HG03175 (cell line): ENCODE data around the gene RYR3.

Source experiments
- ATAC-seq: cut with Tn5 transposase; IDR thresholded peaks from one replicate; pipeline ENCODE4 v1.9.1; 2021; ENCODE audit warnings: mild to moderate bottlenecking, moderate library complexity; ENCODE audit not compliant: unreplicated experiment

RYR3 gene

DNA sequence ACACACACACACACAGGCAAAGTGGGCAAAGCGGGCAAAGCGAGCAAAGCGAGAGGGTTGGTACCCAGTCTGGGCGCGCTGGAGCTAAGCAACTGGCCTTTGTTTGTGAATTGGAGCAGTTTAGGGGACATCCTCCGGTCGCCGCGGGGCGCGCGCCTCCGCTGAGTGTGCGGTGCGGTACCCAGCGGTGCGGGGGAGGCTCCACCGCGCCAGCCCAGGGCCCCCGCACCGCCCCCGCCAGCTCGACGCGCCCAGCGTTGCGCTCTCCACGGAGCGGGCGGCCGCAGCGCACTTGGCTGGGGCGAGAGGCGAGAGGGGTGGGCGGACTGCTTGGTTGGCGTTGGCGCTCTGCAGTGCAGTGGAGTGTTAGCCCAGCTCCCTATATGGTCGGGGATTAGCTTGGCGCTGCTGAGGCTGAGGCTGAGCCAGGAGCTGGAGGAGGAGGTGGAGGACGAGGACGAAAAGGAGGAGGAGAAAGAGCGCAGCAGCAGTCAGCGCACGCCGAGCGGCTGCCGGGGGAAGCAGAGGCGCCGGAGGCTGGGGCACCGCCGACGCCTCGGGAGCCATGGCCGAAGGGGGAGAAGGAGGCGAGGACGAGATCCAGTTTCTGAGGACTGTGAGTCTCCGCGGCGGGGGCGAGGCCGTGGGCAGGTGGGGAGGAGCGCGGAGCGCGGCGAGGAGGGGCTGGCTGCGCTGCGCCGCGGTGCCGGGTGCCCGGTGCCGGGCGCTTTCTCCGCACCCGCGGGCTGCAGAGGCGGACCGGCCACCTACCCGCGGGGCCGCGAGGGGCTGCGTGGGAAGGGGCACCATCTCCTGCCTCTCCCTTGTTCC is at the start of gene RYR3:
TSS of gene RYR3 (plus strand) at position 487 of the 831 bp plus-strand sequence. CDS start at position 566, 79 bp downstream.
- ATAC-seq: no peak

DNA sequence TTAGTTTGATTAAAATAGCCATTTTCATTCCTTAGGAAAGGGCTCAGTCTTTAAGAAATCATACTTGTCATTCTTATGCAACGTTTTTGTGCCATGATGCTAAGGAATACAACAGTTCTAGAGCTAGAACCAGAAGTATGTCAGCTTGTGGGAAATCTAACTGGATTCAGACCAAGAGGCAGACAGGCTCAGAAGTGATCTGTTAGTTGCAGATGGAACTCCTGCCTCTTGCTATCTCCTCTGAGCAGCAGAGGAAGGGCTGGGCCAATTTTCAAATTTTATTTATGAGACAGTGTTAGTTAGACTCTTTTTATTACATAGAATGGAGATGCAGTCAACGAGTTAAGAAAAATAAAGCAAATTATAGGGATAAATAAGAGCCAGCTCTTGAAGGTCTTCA is 48.5 kb upstream of the RYR3 start:
- ATAC-seq: no peak

DNA sequence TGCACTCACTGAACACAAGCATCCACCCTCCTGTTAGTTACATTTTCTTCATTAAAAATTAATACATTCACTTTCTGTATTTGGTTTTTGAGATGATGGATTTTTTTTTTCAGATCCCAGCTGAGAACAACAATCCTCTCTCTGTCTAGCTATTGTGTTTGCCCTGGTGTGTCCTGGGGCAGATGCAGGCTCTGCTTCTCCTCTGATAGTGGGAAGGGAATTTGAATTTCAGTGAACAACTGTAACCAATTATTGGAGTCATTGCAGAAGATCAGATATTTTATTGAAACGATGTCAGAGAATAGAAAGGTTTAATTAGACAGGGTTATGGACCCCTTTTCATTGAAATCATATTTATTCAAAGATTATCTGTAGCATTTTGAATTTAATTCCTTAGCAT is 33.1 kb upstream of the RYR3 start:
- ATAC-seq: no peak

DNA sequence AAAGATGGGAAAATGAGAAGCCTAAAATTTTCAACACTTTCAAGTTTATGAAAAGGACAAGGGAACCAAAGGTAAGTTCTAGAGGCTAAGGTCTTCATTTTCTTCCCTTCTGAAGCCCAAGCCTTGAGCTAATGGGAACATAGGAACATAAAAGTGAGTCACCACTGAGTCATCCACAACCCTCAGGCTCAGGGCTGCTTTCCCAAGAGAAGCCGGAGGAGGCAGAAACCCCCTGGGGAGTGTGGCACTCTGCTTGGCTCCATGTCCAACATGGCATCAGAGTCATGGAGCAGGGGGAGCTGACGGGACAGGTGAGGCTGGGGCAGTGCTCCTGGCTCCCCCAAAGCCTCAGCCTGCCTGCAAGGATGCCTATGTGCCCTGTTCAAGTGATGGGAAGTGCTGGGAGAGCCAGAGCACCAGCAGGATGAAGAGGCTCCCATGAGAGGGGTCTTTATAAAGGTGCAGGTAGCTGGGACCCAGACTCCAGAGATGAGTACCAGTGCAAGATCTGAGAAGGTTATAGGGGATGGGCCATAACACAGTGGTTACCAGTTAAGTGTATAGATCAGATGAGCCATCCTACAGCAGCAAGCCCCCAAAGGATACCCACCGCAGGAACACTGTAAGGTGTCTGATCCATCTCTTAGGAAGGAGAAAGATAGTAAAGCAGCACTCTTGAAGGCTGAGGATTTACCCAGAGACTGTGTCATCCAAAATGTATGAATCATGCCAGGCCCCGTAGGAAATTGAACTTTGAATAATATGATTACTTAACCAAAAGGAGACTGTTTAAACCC is 31.8 kb upstream of the RYR3 start:
- ATAC-seq: no peak

DNA sequence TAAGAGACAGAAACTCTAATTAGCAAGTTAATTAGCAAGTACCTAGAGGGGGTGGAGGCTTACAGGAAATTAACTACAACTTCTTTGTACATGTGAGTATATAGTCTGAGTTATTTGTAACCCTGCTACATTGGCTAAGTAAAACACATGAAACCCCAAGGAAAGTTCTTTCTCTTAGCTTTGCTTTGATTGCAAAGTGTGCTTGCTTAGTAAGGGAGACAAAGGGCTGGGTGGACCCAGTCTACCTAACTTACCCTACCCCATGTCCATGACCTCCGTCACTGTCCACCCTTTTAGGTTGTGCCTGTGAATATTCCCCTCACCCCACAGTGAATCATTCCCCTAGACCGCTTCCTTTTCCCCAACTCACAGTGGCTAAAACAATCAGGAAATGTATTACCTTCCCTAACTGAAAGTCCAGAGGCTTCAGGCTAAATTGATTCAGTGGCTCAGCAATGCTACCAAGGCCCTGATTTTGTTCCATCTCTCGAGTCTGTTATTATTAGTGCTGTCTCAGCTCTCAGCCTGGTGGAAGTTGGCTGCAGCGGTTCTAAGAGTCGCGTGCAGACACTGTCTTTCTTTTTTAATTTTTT is 31.1 kb upstream of the RYR3 start:
- ATAC-seq: no peak

DNA sequence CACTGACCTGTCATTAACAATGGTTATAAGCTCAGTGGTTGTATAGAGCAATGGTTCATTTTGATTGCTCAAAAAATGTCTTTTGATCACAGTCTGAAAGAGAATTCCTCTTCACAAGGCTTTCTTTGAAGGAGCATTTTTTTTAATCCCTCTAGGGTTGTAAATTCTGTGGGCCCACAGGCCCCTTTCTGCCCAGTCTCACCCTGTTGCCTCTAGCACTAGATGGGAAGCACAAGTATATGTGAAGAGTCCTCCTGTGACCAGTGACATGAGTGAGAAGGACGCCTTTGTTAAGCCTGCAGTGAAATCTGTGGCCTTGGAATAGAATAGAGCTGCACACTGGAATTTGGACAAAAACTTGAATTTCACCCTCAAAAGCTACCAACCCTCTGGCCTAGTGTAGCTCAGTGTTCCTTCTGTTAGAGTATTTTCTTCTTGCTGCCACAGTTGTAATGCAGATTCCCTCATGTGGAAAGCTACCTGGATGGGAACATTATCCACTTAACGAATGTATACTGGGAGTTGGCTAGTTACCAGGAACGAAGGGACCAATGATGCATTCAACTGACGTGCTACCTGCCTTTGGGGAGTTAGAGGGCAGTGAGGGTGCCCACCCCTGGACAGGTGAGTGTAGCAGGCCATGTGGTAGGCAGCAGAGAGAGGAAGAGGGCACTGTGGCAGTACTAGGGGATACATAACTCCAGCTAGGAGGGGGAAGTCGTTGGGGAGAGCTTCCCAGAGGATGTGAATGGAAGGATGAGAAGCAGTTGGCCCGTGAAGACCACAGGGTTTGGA is 28.3 kb upstream of the RYR3 start:
- no peak for ATAC-seq

DNA sequence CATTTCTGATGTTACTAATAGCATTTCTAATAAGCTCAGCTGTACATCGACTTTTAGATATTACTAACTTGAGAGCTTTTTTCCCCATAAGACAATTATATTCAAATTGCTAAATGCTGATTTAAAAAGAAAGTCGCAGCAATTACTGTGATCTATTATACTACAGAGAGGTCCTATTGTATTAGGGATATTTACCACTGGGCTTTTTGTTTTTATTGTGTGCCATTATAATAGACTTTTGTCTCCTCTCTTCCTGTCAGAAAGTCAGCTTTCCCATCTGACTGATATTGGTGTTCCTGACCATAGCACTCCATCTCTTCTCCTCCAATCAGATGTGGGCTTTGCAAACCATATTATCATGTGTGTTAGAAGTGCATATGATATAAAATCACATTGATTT is 27.2 kb upstream of the RYR3 start:
- no peak for ATAC-seq

DNA sequence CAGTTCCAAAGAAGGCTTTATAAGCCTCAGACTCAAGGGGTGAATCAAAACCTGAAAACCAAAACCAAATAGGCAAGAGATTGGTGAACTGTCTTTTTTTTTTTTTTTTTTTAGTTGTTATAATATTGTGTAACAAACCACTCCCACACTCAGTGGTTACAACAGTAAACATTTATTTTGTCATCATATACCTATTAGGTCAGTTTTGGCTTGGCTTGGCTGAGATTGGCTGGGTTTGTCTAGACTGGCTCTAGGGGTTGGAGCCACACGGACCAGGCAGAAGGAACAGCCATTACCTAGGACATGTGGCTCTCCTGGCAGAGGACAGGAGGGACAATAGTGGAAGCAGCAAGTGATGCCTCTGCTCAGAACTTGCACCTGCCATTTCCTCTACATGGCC is 26.4 kb upstream of the RYR3 start:
- ATAC-seq: no peak

DNA sequence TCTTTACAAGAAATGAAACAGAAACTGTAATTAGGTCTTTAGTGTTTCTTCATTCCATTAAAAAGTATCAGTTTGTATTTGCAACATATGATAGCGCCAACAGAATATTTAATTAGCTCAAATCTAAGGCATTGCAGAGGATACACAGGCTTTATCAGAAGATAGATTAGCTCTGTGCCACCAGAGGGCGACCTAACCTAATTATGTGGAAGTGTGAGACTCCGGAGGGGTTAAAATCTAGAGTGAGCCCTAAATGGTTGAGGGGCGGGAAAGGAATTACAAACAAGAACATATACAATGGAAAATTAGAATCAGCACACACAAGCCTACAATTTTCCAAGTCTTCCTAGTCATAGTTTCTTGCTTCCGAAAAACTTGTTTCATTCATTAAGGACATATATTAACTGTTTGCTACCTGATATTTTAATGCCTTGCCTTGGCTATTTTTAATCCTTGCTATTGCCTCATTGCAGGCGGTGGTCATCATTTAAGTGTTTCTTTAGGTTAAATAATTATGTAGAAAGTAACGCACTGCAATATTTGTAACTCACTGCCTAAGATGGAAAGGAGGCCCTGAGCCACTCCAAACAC is 18.0 kb upstream of the RYR3 start:
- ATAC-seq: peak; percentile 53

DNA sequence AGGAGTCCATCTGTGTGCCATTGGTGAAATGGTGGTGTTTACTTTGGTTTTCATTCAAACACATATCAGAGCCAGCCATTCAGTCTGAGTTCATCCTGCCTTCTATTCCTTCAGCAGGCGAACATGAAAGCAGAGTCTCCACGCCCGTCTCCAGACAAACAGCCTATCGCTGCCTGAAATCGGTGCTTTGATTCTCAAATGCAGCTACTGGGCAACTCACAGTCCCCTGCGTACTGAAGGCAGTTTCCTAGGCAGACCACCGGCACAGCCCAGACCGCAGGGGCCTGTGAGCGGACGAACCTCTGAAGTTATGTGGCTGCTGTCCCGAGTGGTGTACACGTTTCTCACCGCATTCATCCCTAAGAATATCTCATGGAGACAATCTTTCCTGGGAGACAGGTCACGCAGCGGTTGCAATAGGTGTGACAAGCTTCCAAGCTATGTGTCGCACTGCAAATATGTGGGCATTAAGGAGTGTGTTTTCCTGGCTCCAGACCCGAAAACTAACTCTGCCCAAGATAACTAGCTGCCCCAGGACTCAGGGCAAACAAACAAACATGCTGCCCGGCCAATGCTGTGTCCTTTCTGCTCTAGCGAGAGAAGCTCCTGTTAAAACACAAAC is 16.9 kb upstream of the RYR3 start:
- ATAC-seq: no peak

DNA sequence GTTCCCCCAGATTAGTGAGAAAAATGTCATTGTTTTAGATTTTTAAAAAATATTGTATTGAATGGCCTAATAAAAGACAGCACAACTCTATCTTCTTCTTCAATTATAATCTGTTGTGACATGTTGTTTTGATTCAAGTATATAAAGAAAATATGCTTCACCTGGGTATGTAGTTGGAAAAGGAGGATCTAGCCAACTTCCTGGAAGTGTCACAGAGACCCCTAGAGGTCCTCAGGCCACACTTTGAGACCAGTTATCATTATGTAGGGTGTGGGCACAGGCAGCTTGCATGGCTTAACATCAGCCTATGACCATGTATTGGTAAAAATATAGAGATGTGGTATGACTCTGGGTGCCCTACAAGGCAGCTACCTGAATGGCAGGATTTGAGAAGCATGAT is 14.7 kb upstream of the RYR3 start:
- ATAC-seq: no peak

DNA sequence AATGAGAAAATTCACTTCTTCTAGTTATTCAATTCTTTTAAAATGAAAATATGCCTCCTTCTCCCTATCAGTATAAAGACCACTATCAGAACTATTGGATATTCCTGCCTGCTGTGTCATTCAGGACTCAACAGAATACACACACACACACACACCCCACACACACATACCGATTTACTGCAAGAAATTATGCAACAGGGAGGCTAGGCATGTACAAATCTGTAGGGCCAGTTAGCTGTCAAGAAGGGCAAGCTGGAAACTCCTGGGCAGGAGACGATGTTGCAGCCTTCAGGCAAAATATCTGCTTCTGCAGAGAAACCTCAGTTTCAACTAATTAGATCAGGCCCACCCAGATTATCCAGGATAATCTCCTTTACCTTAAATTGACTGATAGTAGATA is 13.9 kb upstream of the RYR3 start:
- ATAC-seq: no peak

DNA sequence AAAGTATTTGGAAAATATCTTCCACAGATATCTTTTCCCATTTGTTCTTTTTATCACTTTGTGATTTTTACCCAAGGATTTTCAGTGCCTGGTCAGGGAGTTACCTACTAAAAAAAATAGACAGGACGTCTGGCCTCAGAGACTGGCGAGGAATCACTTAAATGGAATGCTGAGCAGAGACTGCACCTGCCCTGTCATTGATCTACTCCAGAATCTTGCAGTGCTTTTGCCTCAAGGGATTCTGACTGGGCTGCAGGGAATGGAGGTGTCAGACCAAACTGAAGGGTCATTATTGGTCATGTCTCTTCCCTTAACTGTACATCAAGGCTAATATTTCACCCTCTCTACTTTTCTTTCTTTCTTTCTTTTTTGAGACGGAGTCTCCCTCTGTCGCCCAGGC is 12.1 kb upstream of the RYR3 start:
- no peak for ATAC-seq

DNA sequence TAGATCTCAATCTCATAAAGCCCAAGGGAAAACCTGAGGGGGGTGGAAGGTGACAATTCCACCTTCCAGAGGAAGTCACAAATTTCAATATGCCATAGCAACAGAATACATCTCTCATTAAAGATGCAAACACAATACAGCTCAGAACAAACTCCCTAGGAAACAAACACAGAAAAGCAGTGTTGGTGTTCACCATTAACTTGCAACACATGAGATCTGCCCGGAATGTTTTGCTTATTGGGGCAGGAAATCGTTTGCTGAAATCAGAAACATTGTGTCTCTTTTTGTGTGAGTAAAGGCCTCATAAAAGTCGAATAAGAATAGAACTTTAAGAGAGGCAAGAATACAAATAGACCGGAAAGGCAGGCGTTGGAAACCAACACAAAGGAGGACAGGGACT is 5.8 kb upstream of the RYR3 start:
- ATAC-seq: no peak

DNA sequence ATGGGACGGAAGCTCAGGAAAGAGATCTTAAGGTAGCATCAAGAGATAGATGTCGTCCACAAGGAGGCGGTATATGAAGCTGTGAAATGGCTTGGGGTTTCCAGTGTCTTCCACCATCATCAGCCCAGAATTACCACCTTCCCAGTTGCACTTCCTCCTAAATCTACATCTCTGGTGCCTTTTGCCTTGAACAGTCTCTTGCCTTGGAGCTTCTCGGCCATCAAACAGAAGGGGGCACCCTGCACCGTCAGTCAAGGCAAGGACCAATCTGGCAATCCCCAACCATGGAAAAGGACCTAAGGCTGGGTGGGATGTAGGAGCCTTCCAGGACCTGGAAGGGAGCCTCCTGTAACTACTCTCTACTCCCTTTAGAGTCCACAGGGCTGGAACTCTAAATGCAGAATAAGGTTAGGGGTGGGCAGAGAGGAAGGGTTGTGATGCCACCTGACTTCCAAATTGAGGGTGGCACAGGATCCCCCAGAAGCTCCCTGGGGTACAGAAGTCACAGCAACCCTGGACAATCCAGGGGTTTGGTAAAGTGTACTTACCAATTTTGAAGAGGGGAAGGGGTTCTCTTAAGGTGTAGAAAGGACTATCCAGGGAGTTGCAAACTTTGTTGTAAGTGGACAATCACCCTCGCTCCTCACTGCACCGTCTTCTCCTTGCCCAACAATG is 1.0 kb upstream of the RYR3 start:
- no peak for ATAC-seq

DNA sequence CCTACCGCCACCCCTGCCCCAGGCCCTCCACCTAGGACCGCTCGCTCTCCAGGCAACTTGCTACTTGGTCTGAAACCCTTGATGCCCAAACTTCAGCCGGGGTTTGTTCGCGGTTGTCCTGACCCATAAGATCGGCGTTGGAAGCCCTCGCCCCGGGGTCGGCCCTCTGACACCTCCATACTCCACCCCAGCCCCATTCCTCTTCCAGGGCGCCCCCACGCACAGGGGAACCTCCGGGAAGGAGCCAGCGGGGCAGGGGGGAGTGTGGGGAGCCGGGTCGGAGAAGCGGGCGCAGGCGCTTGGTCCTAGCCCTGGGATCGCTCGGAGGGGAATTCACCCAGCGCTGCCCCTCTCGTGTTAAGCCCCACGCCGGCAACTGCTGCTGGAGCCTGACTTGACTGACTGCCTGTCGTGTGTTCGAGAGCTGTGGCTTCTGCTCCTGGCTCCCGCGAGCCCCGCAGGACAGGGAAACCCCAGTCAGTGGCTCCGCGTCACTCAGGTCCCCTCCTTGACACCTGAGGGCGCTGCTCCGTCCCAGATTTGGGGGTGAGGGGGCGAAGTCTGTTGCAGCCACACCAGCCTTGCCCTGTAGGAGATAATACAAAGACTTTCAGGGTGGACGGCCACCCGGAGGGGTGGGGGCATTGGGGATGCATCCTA is 675 bp downstream of the RYR3 start:
- no peak for ATAC-seq

DNA sequence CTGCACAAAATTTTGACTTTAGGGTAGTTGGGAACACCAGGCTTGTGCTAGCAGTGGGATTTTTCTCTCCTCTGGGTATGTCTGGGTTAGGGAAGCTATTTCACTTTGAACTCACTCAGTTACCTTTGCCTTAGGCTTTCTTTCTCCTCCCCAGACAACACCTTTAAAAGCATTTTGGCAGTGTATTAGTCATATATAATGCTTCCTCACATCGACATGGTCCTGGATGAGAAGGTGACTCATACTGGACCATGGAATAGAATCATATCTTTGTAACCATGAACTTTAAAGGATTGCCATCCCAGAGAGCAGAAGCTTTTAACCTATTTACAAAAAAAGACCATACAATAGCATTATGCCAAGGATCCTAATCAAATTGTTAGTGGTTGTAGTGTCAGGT is 2.7 kb downstream of the RYR3 start:
- no peak for ATAC-seq

DNA sequence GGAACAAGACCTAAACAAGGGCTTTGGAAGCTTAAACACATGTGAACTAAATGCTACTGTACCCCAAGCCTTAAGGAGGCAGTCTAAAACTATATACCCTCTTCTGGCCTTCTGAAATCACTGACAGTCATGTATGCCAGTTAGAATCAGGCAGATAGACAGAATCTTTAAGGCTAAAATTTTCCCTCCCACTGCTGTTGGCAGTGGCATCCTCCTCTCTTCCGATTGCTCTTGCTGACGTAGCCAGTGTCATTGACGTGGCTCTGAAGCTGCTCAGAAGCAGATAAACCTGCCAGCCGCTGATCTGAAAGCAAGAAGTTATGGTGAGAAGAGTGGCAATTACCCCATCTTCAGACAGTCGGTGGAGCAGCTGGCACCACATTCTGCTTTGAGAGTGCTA is 3.3 kb downstream of the RYR3 start:
- ATAC-seq: no peak

DNA sequence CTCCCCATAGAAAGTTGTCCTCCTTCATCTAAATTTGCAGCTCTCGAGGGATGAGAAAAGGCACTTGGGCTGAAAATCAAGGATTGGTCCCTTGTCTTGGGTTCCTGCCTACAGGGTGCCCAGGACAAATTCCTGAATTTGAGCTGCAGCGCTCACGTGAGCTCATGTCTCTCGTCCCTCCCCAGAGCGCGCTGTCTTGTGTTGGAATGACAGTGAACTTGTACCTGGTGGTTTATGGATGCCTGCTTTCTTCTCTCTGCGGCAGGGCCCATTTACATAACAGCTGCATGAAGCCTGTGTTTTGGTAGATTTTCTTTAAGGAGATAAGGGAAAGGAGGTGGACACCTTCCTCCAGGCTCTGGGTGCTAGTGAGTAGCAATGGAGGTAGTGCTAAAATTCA is 4.3 kb downstream of the RYR3 start:
- no peak for ATAC-seq
